Caco-2 (cell line): Measurements from ENCODE around the gene HOXA5. TPM values are rescaled to one million over a fixed set of nuclear protein-coding genes. Genes with fewer than 3 reads are reported as not detected.

ENCODE experiments used
- BruUV-seq: library from RNA; stranded (reverse); fragments of 400-500 nt; replicated peaks from 2 replicates; lab custom pipeline; 2021; lab: Mats Ljungman, UMichigan
- CTCF ChIA-PET: fragments of 300-600 bp; sonication (Branson Sonifier 250); formaldehyde crosslinking; loops from one replicate; lab custom pipeline; 2022; ENCODE audit warnings: antibody characterized with exemption; lab: Charles Lee
- POLR2A ChIA-PET: fragments of 300-600 bp; sonication (Branson Sonifier 250); formaldehyde crosslinking; loops from one replicate; lab custom pipeline; 2022; ENCODE audit warnings: antibody characterized with exemption; lab: Charles Lee
- DNase-seq, 2 experiments: peaks; one replicate each; pipeline versions ENCODE4 v3.0.0 to v3.0.0-alpha.2; 2020 to 2022
- H3K27me3 ChIP-seq: replicated peaks from 2 replicates; pipeline ENCODE4 v1.6.0; 2011; ENCODE audit warnings: low read length; ENCODE audit not compliant: control insufficient read depth, insufficient read depth
- H3K36me3 ChIP-seq: 2 replicates; pipeline ENCODE4 v1.5.1; 2011; ENCODE audit warnings: low read length; ENCODE audit not compliant: control insufficient read depth, insufficient read depth
- H3K4me1 ChIP-seq: fragments of 250-450 bp; sonication (Bioruptor Pico); 2 replicates; pipeline ENCODE4 v1.5.1; 2020; ENCODE audit warnings: mild to moderate bottlenecking
- H3K4me3 ChIP-seq: 2 replicates; pipeline ENCODE4 v1.5.1; 2011; ENCODE audit warnings: low read depth, mild to moderate bottlenecking, control low read depth, low read length
- H3K9me3 ChIP-seq: fragments of 250-450 bp; sonication (Bioruptor Pico); 2 replicates; pipeline ENCODE4 v1.5.1; 2020; ENCODE audit warnings: mild to moderate bottlenecking, moderate library complexity
- H3K27ac Mint-ChIP-seq: one replicate; pipeline ENCODE4 v1.8.0; 2022; ENCODE audit warnings: mixed read lengths; ENCODE audit not compliant: unreplicated experiment
- H3K27me3 Mint-ChIP-seq: one replicate; pipeline ENCODE4 v1.8.0; 2022; ENCODE audit warnings: mixed read lengths; ENCODE audit not compliant: insufficient read depth, unreplicated experiment
- H3K36me3 Mint-ChIP-seq: one replicate; pipeline ENCODE4 v1.8.0; 2022; ENCODE audit warnings: mild to moderate bottlenecking, mixed read lengths; ENCODE audit not compliant: insufficient read depth, unreplicated experiment
- H3K4me1 Mint-ChIP-seq: one replicate; pipeline ENCODE4 v1.8.0; 2022; ENCODE audit warnings: low read depth, mixed read lengths; ENCODE audit not compliant: unreplicated experiment
- H3K4me3 Mint-ChIP-seq: one replicate; pipeline ENCODE4 v1.8.0; 2022; ENCODE audit warnings: mild to moderate bottlenecking, moderate library complexity, mixed read lengths; ENCODE audit not compliant: unreplicated experiment
- H3K9me3 Mint-ChIP-seq: one replicate; pipeline ENCODE4 v1.8.0; 2022; ENCODE audit warnings: mixed read lengths; ENCODE audit not compliant: unreplicated experiment
- CTCF ChIP-seq, 2 experiments: fragments of 200-600 bp in 1 of 2; IDR thresholded peaks; 1 replicate in 1 of 2; 2 replicates in 1 of 2; pipeline versions ENCODE4 v1.5.1 to v1.8.0; 2011 to 2022; ENCODE audit warnings: antibody characterized with exemption in 1 of 2, control low read depth in 1 of 2, inconsistent platforms in 1 of 2, low read depth in 1 of 2, low read length in 1 of 2, mild to moderate bottlenecking in 1 of 2, moderate library complexity in 1 of 2; ENCODE audit not compliant: insufficient read depth in 1 of 2, severe bottlenecking in 1 of 2, unreplicated experiment in 1 of 2
- intact Hi-C: fragments of 100-400 bp; cut with micrococcal nuclease; formaldehyde crosslinking; loops from one replicate; pipeline ENCODE4 v1.10.0; 2022; ENCODE audit not compliant: unreplicated experiment
- total RNA-seq: library from RNA; stranded (reverse); gene quantifications from 2 replicates; pipeline ENCODE4 v1.2.3, GENCODE V29; 2022

Gene HOXA5
- total RNA-seq, 1 experiment from 2014 or later: 4.9 TPM

DNA sequence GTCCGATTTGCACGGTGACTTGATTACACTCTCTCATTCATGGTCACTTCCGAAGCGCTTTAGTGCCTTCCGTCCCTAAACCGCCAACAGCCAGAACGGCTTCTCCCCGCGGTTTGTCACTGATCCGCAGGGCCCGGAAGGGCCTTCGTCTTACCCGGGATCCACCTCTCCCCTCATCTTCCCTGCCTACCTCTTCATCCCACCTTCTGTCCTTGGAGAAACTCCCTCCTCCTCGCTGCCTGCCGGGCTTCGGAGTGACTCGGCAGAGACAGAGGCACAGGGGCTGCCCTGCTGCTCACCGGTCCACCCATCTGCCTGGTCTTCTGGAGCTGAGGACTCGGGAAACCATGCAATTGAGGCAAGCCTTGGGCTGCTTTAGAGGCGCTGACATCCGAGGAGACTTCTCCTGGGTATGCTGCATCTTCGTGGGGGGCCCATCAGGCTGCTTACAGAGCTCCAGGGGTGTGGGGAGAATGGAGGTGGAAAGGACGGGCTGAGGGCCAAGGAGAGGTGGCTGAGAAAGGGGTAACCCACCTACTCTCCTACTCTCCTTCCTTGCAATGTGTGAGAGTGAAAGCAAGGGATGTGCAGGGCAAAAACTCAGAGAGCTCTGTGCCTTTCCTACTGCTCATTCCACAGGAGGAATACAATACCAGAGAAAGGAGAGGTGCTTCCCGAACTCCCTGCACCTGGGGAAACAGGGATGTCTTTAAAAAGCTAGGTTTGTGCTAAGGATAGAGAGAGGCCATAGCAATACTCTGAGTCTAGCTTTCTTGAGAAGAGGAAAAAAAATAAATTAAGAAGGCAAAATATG lies 42.6 kb upstream of the HOXA5 start:
- Mint-ChIP-seq H3K4me3 (peak overlapping the region; percentile 71), H3K27me3 (peaks cover 8% of the 10 kb centered on the region), H3K27ac (no peak overlapping the region), H3K4me1 (peaks cover 7% of the 10 kb centered on the region), H3K36me3 (peaks cover 6% of the 10 kb centered on the region), H3K9me3 (no peaks in the 10 kb centered on the region)
- H3K27me3 ChIP-seq: peaks cover 5% of the 10 kb centered on the region
- H3K9me3 ChIP-seq: no peaks in the 10 kb centered on the region
- no peaks in the 10 kb centered on the region for H3K36me3 ChIP-seq
- intact Hi-C loops: no loop called here
- H3K4me3 ChIP-seq: no peak overlapping the region
- POLR2A ChIA-PET: no interaction called here
- no TSS peak for BruUV-seq
- CTCF ChIA-PET: interaction anchor here (0.6 to 1.9 kb wide), 2 partner anchors 10 to 467 kb away, joined by 3 to 6 read pairs; no protein-coding TSS in a partner anchor
- DNase-seq: peak in 1 of 2 experiments; percentile 22
- H3K4me1 ChIP-seq: peaks cover 14% of the 10 kb centered on the region
- no peak for TF ChIP-seq CTCF (IDR thresholded peaks at IDR 0.05; ENCODE audit: insufficient read depth in 1 of 2, low read depth in 1 of 2, low read length in 1 of 2, severe bottlenecking in 1 of 2, unreplicated experiment in 1 of 2)

- H3K9me3 ChIP-seq: no peaks in the 10 kb centered on the region
- DNase-seq: peak in 1 of 2 experiments; percentile 32
- H3K9me3 Mint-ChIP-seq: no peaks in the 10 kb centered on the region
- no peaks in the 10 kb centered on the region for H3K36me3 ChIP-seq
- peaks cover 14% of the 10 kb centered on the region for H3K4me1 ChIP-seq
- H3K4me3 ChIP-seq: peak within 1 kb of the TSS; percentile 55
- POLR2A ChIA-PET: no interaction called here
- H3K27ac Mint-ChIP-seq: no peak within 1 kb of the TSS
- peaks cover 7% of the 10 kb centered on the region for H3K4me1 Mint-ChIP-seq
- intact Hi-C loops: no loop called here
- BruUV-seq: no TSS peak
- H3K27me3 ChIP-seq: peaks cover 5% of the 10 kb centered on the region
- CTCF ChIA-PET: interaction anchor here (0.7 to 1.8 kb wide), 2 partner anchors 11 to 393 kb away, joined by 3 to 5 read pairs; no protein-coding TSS in a partner anchor
- H3K36me3 Mint-ChIP-seq: peaks cover 6% of the 10 kb centered on the region
- H3K27me3 Mint-ChIP-seq: peaks cover 8% of the 10 kb centered on the region
- H3K4me3 Mint-ChIP-seq: peak within 1 kb of the TSS; percentile 71
- no peak for TF ChIP-seq CTCF (IDR thresholded peaks at IDR 0.05; ENCODE audit: insufficient read depth in 1 of 2, low read depth in 1 of 2, low read length in 1 of 2, severe bottlenecking in 1 of 2, unreplicated experiment in 1 of 2)
These were observed 41.8 kb upstream of the HOXA5 start, which contains the start of gene HOXA11 for GRCh38 chr7:27185013-27185853. Gene HOXA11, minus strand, starts transcription at chr7:27185232. Its CDS starts 88 bp downstream, at chr7:27185144.
